Sigmoid colon (tissue), 4 donors: ENCODE measurements around the gene AMMECR1.
"Not testable (repeated sequence)": the region's sequence is repeated elsewhere in the genome, so short reads cannot be mapped to it uniquely, and the experiment has no call there.

Source experiments
- CTCF ChIP-seq, 4 experiments: fragments of 450-650 bp in 3 of 4; fragments of 200-600 bp in 1 of 4; IDR thresholded peaks; one replicate each; pipeline ENCODE4 v1.5.1; 2016 to 2019; ENCODE audit warnings: antibody characterized with exemption in 4 of 4, mild to moderate bottlenecking in 3 of 4, moderate library complexity in 2 of 4
- EP300 ChIP-seq, 4 donors: sonication (generic); formaldehyde crosslinking; IDR thresholded peaks; one replicate each; pipeline ENCODE4 v1.6.1; 2017; ENCODE audit warnings: antibody characterized with exemption in 4 of 4
- POLR2A ChIP-seq, 2 donors: fragments of 450-650 bp; IDR thresholded peaks; one replicate each; pipeline ENCODE4 v1.6.1; 2016; ENCODE audit warnings: antibody characterized with exemption in 2 of 2, mild to moderate bottlenecking in 2 of 2, moderate library complexity in 2 of 2
- POLR2AphosphoS5 ChIP-seq, 4 donors: sonication (generic); formaldehyde crosslinking; IDR thresholded peaks; one replicate each; pipeline ENCODE4 v1.6.1; 2017; ENCODE audit warnings: antibody characterized with exemption in 4 of 4

DNA sequence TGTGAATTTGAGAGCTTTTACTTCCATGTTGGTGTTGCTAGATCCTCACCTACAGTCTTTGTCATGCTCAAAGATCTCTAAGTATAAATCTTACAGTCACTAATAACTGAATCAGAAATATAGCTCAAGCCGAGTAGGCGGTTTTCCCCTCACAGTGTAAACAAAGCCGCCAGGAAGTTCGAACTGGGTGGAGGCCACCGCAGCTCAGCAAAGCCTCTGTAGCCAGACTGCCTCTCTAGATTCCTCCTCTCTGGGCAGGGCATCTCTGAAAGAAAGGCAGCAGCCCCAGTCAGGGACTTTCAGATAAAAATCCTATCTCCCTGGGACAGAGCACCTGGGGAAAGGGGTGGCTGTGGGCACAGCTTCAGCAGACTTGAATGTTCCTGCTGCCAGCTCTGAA lies 79.6 kb downstream of the AMMECR1 start:
- not testable (repeated sequence) for TF ChIP-seq POLR2A, CTCF, EP300, POLR2AphosphoS5 (IDR thresholded peaks at IDR 0.05)
